CMK (cell line): Measurements from ENCODE around the gene C6orf89.

Source experiments
- DNase-seq: peaks from one replicate; pipeline ENCODE4 v3.0.0-alpha.2; 2010; ENCODE audit warnings: low read depth

C6orf89 gene

DNA sequence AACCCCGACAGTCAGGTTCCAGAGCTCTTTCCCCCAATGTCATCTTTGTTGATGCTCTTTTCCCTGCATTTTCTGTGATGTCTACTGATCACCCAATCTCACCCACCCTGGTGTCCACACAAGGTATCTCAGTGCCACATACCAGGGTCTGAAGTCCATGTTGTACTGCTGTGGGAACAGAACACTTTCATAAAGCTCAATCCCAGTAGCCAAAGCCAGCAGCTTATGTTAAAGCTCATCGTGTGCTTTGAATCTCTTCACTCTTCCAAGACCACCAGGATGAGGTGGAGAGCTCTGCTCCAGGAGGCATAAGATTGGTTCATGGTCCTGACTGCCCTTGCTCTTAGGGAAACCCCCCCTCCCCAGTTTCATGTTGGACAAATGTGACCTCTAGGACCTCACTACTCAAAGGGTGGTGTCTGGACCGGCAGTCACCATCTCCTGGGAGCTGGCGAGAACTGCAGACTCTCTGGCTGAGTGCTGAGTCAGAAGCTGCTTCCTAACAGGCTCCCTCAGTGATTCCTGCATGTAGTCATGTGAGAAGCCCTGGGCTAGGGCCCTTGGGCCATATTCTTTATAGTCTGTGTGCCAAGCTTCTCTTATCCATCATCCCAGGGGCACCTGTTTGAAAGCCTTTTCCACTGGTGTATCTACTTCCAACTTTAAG is 33.1 kb upstream of the C6orf89 start:
- no peak for DNase-seq

DNA sequence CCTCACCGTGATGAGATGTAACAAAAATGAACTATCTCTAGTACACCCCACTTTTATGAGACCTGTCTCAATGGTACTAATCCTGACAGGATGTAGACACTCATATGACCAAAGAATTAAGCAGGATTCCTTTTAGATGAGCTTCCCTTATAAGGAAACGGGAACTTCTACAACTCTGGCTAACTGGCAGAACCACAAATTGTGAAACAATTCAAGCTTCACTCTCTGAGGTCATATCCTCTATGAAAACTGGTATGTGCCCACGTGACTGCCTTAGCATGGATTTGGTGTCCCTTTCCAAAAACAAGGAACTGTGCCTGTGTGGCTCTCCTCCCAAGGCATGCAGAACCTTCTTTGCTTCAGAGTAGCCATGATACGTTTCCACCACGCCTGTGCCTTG is 32.4 kb upstream of the C6orf89 start:
- DNase-seq = no peak

DNA sequence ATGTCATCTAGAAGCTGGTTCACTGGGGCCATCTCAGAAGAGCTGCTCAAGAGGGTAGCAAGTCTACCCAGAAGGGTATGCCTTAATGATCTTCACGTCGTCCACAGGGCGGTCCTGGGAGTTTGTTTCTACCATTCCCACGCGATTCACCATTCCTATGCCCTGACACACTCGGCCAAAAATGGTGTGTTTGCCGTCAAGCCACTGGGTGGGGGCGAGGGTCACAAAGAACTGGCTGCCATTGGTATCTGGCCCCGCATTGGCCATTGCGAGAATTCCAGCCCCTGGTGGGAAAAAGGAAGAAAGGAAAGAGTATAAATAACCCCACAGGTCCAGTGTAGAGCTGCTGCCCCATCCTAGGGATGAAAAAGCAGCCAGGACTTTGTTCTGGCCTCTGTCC is 30.0 kb upstream of the C6orf89 start:
- no peak for DNase-seq

DNA sequence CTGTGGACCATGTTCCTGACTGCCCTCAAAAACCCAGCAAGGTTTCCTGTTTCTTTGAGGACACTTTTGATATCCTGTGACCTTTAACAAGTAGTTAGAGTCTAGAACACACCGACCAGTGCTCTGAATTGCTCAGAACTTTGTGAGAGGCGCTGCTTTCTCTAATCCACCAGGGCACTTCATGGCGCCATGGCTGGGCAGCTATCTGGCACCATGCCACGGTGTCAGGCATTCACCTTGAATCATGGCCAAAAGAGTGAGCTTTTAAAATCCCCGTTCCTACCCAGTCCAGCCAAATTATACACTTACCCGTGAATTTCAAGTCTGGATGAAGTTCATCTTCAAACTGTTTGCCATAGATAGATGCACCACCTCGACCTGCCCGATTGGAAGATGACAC is 29.5 kb upstream of the C6orf89 start:
- DNase-seq = no peak

DNA sequence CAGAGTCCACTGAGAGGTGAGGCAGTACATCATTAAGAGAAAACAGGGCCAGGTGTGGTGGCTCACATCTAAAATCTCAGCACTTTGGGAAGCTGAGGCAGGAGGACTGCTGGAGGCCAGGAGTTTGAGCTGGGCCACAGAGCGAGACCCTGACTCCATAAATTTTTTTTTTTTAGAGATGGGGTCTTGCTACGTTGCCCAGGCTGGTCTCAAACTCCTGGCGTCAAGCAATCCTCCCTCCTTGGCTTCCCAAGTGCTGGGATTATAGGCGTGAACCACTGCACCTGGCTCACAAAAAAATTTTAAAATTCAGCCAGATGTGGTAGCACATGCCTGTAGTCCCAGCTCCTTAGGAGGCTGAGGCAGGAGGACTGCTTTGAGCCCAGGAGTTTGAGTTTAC is 28.4 kb upstream of the C6orf89 start:
- DNase-seq = no peak

DNA sequence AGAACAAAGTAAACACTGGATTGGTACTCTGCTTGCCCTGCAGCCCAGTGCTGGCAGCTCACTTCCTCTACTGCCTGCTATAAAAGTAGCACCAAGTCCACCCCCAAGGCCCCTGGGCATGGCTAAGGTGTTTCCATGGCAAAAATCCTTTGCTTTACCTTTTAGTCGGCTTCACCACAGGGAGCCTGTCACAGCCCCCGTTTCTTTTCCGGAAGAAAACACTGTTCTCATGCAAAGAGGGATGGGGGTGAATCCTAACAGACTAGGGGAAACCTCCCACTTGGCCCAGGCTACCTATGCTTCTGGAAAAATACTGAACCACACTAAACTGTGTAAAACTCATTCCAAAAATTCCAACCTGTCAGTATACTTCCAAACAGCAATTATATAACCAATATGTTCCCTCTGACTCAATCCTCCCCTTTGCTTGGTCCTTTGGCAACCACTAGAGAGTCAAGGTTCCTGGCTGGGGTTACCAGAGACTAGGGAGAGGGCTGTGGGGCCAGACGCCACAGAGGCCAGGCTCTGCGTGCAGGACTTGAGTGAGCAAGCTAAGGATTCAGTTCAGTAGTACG is 27.3 kb upstream of the C6orf89 start:
- no peak for DNase-seq

DNA sequence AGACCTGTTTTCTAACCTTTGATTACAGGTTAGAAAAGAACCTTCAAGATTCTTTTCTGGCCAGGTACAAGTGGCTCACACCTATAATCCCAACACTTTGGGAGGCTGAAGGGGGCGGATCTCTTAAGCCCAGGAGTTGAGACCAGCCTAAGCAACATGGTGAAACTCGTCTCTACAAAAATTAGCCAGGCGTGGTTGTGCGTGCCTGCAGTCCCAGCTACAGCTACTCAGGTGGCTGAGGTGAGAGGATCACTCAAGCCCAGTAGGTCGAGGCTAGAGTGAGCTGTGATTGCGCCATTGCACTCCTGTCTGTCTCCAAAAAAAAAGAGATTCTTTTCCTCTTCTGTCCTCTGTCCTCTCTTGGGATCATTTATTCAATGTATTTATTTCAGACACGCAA is 25.6 kb upstream of the C6orf89 start:
- DNase-seq = no peak

DNA sequence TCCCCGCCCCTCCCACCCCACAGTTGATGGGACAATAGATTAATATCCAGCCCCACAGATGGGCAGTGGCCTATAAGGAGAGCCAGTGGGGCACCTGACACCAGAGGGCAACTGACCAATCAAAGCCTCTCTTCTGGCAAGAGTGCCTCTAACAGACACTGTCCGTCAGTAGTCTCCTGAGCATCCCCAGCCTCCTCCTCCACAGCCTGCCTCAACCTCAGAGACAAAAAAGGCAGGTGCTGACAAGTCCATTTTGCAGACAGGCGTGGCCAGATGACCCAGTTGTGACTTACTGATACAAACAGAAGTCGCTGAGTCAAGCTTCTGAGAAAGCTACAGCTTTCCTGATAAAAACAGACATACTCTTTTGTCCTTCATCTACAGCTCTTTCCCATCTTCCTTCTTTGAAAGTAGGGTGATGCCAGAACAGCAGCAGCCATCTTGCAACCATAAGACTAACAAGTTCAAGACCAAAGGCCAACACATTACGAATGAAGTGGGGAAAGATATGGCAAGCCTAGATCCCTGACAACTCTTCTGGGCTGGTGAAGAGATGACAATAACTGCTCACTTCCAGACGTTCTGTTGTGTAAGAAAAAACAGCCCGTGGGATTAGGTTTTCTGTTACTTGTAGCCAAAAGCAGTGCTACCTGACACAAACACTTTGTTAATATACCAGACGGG is 23.4 kb upstream of the C6orf89 start:
- DNase-seq = no peak

DNA sequence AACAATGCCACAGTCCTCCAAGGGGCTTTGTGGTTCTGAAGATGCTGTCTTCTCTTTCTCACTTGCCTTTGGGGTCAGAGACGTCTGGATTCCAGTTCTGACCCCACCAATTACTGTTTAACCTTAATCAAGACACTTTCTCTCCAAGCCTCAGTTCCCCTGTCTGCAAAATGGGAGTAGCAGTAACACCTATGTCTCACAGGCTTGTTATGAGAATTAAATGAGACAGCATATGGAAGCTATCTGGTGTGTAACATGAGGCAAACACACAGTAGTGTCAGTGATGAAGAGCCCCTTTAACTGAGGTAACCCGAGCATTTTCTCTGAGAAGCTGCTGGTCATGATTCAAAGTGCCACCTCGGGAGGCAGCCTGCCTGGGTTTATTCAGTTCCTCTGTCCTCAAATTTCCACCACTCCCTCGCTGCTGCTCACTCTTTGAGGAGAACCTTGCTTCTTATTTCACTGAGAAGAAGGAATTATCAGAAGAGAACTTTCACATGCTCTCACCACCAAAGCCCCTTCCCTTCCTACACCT is 22.8 kb upstream of the C6orf89 start:
- no peak for DNase-seq

DNA sequence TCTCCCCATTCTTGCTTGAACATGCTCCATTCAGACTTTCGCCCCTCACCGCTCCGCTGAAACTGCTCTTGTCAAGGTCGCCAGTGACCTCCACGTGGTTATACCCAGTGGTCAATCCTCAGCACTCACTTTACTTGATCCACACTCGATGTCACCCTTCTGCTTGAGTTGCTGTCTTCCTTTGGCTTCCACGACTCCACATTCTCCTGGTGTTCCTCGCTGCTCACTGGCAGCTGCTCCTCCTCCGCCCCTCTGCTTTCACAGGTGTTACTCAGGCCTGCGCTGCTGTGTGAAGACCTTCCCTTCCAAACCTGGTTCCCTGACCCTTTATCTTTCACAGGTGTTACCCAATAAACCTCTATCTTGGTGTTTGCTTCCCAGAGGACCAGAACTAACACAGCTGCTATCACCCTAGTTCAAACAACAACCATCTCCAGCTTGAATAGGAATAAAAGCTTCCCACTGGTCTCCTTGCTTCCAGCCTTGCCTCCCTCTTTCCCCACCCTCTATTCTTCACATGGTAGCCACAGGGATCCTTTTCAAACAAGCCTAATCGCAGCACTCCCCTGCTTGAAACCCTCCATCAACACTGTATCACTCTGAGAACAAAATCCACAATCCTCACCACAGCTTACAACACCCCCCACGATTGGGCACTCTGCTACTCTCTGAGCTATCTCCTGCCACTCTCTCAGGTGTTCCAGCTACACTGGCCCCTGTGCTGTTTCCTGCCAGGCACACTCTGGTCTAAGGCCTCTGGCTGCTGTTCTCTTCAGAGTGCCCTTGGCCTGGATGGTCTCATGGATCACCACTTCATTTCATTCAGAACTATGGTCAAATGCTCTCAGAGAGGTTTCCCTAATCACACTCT is 21.8 kb upstream of the C6orf89 start:
- DNase-seq = no peak

DNA sequence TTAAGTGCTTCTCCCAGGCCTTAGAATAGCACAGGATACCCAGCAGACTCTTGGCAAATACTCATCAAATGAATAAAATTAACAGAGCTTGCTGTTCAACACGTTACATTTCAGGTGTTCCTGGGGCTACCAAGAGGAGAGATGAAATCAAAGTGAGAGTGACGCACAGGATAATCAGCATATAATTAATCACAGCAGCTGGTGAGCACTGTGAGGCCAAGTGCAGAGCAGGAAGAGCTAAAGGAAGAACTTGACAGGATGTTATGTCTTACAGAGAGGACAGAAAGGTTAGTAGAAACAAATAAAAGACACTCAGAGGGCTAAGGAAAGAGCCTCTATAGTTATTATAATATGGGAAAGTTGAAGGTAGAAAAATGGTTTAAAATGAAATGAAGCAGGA is 19.9 kb upstream of the C6orf89 start:
- no peak for DNase-seq

DNA sequence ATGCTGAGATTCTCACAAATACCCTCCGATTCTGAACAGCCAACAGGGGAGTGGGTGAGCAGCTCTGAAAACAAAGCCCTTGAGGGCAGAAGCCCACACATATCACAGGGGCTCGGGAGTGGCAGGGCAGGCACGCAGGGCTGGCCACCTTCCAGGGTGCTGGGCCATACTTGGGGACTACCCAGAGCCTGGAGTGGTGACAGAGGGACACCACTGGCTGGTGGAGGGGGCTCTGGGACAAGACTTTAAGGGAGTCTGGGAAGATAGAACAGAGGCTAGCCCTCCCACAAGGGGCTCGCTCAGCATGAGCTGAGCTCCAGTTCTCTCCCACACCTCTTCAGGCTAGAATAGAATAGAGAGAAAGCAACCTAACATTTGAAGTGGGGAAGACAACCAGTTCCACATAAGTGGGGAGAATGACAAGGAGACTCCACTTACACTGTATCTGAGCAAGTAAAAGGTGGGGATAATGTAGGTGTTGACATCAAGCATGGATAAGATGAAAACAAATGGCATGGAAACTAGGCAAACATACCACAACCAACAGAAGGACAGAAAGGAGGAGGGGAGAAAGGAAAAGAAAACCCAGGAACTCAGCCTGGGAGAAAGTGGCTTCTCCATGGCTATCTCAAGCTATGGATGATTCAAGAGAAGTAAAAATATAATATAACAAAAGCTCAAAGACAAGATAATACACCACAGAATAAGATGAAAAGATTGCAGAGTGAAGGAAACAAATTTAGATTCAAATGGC is 18.1 kb upstream of the C6orf89 start:
- no peak for DNase-seq

DNA sequence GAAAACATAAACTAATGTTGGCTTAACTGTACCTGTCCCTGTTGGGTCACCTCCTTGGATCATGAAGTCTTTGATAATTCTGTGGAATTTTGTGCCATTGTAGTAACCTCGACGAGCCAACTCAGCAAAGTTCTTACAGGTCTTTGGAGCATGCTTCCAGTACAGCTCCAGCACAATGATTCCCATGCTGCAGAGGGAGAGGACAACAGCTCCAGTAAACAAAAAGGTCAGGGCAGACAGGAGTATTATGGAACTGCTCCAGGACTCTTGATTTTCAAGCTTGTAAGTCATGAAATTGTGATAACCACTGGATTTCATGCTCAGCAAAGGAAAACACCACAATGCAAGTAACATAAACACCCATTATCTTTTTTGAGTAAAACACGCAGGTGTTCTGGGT is 14.1 kb upstream of the C6orf89 start:
- no peak for DNase-seq

DNA sequence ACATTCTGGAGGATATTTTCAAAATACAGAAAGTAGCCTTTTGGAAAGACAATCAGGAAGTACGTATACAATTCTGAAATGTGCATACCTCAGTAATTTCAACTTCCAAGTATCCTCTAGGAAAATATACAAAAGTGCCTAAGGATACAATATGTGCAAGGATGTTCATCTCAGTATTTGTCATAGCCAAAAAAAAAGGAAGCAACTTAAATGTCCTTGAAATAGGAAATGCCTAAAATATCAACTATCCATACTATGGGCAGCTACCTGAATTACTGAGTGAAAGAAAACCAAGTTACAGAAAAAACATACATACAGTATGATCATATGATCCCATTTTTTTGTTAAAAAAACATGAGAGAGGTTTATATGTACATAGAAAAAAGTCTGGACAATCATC is 12.6 kb upstream of the C6orf89 start:
- no peak for DNase-seq

DNA sequence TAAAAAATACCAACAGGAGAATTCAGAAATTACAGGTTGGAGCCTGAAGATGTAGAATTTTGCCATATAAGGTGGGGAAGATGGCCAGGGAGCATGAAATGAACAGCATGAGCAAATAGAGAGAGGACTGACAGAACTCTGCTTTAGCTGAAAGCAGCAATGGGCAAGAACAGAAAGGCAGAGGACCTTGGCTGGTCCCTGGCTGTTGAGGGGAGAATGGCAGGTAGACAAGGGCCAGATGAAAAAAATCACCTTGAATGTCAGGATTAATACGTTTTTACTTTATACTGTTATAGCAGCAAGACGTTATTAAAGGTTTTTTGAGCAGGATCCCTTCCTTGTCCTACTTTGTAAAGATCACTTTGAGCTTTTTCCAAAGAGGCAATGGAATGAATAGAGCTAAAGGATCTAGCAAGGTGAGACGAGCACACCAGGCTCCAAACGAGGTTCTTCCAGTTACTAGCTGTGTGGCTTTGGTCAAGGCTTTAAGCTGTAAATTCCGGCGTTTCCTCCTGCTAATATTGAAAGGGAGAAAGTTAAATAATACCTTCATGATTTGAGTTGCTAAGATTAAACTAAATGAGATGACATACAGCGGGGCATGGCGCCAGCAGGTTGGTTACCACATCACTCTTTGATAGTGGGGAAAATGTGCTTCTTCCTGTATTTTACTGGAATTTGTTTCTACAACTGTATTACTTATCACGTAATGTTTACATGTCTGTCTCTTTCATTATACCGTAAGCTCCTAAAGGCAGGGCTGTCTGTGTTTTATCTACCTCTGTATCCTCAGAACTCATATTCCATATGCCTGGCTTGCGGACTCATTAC is 11.9 kb upstream of the C6orf89 start:
- no peak for DNase-seq

DNA sequence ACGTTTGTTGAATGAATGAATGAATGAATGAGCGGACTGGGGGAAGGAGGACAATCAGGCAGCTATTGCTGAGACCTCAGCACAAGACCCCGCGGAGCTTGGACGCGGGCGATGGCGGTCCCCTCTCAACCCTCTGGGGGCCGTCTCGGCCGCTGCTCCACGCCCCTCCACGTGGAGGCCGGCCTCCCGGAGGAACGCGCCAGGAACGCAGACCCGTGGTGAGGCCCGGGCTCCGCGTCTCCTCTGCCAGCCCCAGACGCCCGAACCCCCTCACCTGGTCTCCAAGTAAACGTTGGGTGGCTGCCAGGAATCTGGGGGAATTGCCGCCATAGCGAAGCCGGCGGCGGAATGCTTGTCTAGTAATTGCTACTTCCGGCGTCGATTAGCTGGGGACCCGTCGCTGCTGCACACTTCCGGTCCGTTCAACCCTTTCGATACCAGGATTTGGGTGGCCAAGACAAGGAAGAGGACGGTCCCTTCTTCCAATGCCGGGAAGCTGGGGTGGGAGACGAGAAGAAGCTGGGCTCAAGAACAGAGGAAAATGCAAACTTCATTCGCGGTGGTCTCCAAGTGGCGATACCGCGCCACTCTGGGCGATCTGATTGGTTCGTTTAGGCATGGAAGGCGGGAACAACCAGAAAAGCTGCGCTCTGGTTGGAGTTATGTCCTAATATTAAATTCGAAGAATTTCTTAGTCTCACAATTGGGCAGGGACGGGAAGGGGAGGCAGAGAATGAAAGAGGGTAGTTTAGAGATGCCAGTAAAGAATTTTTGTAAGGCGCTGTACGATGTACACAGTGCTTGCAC is 11.1 kb upstream of the C6orf89 start, which contains the start of gene PPIL1:
Gene PPIL1 (minus strand): TSS at position 361 of the 807 bp plus-strand sequence. CDS start 31 bp downstream, at position 330.
- peak; percentile 75 for DNase-seq

DNA sequence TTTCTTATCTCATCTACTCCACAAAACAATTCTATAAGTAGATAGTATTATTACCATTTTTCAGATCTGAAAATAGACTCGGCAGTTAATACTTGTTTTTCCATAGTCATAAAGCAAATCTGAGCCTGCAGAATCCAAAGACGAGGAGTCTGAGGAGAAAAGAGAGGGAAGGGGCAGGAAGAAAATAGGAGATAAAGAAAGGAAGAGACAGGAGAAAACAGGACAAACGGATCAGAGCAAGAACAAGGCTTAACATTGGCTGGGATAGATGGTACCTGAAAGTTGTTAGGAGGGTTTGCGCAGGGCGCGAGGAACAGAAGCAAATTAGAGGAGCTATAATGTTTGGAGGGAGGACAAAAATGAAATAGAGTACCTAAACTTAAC is 10.5 kb upstream of the C6orf89 start:
- DNase-seq = no peak

DNA sequence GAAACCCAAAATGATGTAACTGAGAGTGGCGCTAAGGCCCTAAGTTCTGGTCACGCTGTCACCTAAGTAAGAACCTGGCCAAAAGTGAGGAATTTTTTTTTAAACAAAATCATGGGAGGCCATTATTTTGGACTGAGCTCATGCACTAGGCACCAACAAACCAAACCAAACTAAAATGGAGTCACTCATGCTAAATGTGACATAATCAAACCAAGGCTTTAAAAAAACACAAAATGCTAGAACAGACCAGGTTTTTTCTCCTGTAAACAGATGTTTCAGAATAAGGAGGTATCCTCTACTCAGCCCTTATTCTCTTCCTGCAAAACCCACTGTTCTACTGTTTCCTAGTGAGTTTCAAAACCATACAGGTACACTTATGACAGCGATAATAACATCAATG is 1.1 kb upstream of the C6orf89 start:
- no peak for DNase-seq

DNA sequence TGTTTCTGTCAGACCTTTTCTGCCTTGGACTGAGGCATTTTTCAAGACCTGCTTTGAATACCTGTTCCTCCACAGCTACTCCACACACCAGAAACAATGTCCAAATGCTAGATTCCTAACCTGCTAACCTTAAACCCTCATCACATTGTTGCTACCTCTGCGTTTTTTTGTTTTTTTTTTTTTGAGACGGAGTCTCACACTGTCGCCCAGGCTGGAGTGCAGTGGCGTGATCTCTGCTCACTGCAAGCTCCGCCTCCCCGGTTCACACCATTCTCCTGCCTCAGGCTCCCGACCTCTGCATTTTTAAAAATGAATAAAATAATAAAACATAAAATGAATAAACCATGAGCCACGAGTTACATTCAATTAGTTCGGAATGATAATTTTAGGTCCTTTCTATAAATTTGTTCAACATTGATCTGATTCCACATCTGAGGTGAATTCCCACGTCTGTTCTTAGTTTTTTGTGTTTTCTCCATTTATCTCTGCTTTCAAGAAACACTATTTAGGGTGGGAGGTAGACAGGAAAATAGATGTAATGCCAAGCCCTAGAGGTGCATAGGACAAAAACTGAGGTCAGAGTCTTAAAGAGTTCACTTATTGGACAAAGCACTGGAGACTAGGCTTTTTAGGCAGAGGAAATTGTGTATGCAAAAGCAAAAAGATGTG is 1.3 kb downstream of the C6orf89 start:
- DNase-seq = no peak
